ENCODE results near the gene DAB2.

DAB2 gene

GRCh38 chr5:39427229-39427628 lies 2.4 kb upstream of the DAB2 start:
- TF ChIP-seq, protein P1, sequence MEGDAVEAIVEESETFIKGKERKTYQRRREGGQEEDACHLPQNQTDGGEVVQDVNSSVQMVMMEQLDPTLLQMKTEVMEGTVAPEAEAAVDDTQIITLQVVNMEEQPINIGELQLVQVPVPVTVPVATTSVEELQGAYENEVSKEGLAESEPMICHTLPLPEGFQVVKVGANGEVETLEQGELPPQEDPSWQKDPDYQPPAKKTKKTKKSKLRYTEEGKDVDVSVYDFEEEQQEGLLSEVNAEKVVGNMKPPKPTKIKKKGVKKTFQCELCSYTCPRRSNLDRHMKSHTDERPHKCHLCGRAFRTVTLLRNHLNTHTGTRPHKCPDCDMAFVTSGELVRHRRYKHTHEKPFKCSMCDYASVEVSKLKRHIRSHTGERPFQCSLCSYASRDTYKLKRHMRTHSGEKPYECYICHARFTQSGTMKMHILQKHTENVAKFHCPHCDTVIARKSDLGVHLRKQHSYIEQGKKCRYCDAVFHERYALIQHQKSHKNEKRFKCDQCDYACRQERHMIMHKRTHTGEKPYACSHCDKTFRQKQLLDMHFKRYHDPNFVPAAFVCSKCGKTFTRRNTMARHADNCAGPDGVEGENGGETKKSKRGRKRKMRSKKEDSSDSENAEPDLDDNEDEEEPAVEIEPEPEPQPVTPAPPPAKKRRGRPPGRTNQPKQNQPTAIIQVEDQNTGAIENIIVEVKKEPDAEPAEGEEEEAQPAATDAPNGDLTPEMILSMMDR (conservative IDR thresholded peaks at IDR 0.05; ENCODE audit: low read depth), result no peak
- DNase-seq (ENCODE audit: low spot score), result no peak
- H3K27ac ChIP-seq, result no peak overlapping the region
- ChIA-PET CTCF (no interaction called here), POLR2A (ENCODE audit: low non-redundant PET) (no interaction called here)

DNA sequence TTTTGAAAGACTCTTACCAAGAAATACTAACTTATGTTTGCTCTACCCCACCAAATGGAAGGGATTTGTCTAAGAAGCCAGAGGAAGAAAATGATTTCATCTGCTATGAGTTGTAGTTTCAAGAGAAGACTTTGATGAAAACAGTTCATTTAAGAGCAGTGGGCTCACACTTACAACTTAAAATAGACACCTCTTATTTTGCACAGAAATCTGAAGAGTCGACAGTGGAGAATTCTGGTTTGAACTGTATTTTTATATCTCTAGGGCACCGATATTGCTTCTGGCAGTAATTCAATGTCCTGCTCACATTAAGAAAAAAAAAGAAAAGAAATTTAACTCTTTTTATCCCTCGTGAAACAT lies 1.9 kb upstream of the DAB2 start:
- DNase-seq (ENCODE audit: low spot score), result no peak
- TF ChIP-seq, protein P1 (conservative IDR thresholded peaks at IDR 0.05; ENCODE audit: low read depth), result no peak
- POLR2A ChIA-PET (ENCODE audit: low non-redundant PET), result no interaction called here
- no peak overlapping the region for H3K27ac ChIP-seq
- CTCF ChIA-PET, result no interaction called here

GRCh38 chr5:39426051-39426745 lies 1.4 kb upstream of the DAB2 start:
- H3K27ac ChIP-seq, result no peak overlapping the region
- TF ChIP-seq, protein P1 (conservative IDR thresholded peaks at IDR 0.05; ENCODE audit: low read depth), result no peak
- ChIA-PET CTCF (no interaction called here), POLR2A (ENCODE audit: low non-redundant PET) (no interaction called here)
- DNase-seq (ENCODE audit: low spot score), result no peak

- no peak for DNase-seq (ENCODE audit: low spot score)
- CTCF ChIA-PET, result interaction anchor here (0.6 kb wide), 1 partner anchor 288 kb away, joined by 3 read pairs; no protein-coding TSS in a partner anchor
- H3K27ac ChIP-seq, result no peak overlapping the region
- POLR2A ChIA-PET (ENCODE audit: low non-redundant PET), result no interaction called here
- TF ChIP-seq, protein P1 (conservative IDR thresholded peaks at IDR 0.05; ENCODE audit: low read depth), result no peak
These were observed 1.4 kb downstream of the DAB2 start for GRCh38 chr5:39423331-39423751.

GRCh38 chr5:39422728-39423285 lies 2.0 kb downstream of the DAB2 start:
- CTCF ChIA-PET, result interaction anchor here (0.7 kb wide), 1 partner anchor 588 kb away, joined by 4 read pairs; no protein-coding TSS in a partner anchor
- TF ChIP-seq, protein P1 (conservative IDR thresholded peaks at IDR 0.05; ENCODE audit: low read depth), result no peak
- no peak overlapping the region for H3K27ac ChIP-seq
- no peak for DNase-seq (ENCODE audit: low spot score)
- POLR2A ChIA-PET (ENCODE audit: low non-redundant PET), result no interaction called here

GRCh38 chr5:39422036-39422606 lies 2.7 kb downstream of the DAB2 start:
- ChIA-PET CTCF (interaction anchor here (0.6 to 0.7 kb wide), 2 partner anchors 494 to 589 kb away, joined by 3 to 4 read pairs; no protein-coding TSS in a partner anchor), POLR2A (ENCODE audit: low non-redundant PET) (no interaction called here)
- no peak overlapping the region for H3K27ac ChIP-seq
- DNase-seq (ENCODE audit: low spot score), result no peak
- TF ChIP-seq, protein P1 (conservative IDR thresholded peaks at IDR 0.05; ENCODE audit: low read depth), result no peak

Data from RWPE1 (cell line).